NAMALWA (cell line): ENCODE results near the gene TMIE.

ENCODE experiments used
- DNase-seq: peaks from one replicate; pipeline ENCODE4 v3.0.0-alpha.2; 2015; ENCODE audit warnings: low spot score

TMIE gene

GRCh38 chr3:46708401-46709156 lies 7.4 kb downstream of the TMIE start:
- DNase-seq = no peak

DNA sequence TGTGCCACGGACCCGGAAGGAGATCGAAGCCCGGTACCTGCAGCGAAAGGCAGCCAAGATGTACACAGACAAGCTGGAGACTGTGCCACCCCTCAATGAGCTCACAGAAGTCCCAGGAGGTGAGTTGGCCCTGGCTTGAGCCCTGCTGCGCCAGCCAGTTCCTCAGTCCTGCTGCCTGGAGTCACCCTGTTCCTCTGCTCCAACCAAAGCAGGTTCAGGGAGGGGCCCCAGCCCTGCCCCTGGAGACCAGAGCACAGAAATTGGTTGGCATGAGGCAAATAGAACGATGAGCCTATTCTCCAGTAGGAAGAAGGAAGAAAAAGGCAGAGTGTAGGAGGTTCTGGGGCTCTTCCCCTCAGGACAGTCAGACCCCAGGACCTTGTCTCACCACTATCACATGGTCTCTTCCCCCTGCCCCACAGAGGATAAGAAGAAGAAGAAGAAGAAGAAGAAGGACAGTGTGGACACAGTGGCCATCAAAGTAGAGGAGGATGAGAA lies 8.0 kb downstream of the TMIE start:
- DNase-seq = no peak

- DNase-seq = no peak
These were observed 8.5 kb downstream of the TMIE start for GRCh38 chr3:46709721-46710120.

DNA sequence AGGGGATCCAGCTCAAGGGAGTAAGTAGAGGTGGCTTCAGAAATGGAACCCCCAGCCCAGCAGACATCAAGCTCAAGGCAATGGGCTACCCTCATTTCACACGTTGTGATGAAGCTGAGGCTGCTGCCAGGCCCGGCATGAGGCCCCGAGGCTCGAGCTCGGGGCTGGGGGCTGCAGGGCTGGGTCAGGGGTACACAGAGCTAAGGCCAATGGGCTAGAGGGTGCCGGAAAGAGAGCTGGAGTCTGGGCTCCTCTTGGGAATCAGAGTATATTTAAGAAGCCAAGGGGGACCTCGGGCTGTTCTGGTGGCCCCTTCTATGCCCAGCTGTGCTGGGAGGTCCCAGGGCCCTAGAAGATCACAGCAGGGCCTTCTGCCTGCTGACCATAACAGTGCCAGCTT lies 9.0 kb downstream of the TMIE start:
- no peak for DNase-seq

DNA sequence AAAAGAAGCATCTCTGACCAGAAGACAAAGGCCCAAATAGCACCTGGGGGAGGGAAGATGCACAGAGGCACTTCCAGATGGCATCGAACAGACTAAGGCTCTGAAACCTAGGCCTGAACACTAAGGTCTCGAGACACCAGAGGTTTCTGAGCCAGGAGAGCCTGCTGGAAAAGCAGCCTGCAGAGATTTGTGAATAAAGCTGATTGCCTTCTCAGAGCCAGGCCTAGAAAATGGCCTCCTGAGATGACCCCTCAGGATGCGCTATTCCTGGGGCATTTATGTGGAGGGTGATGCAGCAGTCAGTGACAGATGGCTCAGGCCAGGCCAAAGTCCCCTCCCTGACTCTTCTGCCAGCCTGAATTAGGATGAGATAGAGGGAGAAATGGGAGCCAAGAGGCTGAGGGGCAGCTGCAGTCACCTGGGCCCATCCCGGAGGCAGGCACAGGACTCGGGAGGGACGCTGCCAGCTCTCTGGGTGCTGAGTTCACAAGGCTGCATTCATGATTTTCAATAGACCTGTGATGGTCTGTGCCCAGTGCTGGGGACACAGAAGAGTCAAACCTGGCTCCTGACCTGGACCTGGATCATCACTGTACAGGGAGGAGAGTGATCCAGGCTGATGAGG lies 9.6 kb downstream of the TMIE start:
- no peak for DNase-seq

- DNase-seq = no peak
These were observed 10.1 kb downstream of the TMIE start for GRCh38 chr3:46711305-46711704.

DNA sequence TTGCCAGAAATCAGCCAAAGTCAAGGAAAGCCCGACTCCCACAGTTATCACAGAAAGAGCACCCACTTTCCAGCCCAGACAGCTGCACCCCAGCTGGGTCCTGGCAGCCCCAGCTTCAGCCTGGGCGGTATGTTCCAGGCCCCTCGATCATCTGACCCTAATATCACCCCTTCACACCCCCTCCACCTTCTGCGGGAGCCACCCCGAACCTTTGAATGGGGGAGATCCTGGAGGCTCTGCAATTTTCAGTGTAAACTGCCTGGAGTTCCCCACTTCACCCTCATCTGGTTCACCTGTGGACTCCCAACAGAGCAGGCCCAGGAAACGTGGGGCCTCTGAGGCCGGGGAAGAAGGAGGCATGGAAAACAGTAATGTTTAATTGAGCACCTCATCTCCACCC lies 10.6 kb downstream of the TMIE start:
- no peak for DNase-seq

DNA sequence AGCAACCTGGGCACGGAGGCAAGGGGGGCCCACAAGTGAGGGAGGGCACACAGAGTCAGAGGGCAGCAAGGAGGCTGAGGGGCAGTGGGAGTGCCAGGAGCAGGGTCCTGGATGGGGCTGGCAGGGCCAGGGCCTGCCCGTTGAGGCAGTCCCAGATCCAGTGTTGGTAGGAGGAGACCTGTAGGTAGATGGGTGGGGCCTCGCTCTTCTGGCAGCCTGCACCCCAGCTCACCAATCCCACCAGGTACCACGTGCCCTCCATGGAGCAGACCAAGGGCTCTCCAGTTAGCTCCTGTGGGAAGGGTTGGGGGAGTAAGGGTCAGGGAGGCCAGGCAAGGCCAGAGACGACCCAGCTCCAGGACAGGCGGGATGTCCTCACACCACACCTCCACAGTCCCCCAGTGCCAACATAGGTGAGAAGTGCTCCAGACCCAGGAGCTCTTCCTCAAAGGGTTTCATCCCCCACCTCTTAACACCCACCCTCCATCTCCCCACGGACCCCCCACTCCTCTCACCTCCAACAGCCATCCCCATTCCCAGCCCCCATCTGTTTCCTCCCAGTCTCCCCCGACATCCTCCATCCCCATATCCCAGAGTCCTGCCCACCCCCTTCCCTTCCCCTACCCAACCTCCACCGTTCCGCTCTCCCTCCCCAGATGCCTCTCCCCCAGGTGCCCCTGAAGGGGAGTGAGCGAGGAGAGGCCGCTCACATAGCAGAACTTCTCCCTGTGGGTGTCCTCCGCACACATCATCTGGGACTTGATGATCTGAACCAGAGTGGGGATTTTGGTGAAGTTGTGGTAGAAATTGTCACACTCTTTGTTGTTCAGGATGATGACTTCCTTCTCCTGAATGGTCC lies 11.2 kb downstream of the TMIE start:
- DNase-seq = no peak

GRCh38 chr3:46713050-46713897 lies 12.1 kb downstream of the TMIE start:
- DNase-seq = no peak

- no peak for DNase-seq
These were observed 12.8 kb downstream of the TMIE start for GRCh38 chr3:46713898-46714552.

- DNase-seq = no peak
These were observed 13.7 kb downstream of the TMIE start for GRCh38 chr3:46714728-46715506.

- no peak for DNase-seq
These were observed 14.4 kb downstream of the TMIE start for GRCh38 chr3:46715507-46716175.

DNA sequence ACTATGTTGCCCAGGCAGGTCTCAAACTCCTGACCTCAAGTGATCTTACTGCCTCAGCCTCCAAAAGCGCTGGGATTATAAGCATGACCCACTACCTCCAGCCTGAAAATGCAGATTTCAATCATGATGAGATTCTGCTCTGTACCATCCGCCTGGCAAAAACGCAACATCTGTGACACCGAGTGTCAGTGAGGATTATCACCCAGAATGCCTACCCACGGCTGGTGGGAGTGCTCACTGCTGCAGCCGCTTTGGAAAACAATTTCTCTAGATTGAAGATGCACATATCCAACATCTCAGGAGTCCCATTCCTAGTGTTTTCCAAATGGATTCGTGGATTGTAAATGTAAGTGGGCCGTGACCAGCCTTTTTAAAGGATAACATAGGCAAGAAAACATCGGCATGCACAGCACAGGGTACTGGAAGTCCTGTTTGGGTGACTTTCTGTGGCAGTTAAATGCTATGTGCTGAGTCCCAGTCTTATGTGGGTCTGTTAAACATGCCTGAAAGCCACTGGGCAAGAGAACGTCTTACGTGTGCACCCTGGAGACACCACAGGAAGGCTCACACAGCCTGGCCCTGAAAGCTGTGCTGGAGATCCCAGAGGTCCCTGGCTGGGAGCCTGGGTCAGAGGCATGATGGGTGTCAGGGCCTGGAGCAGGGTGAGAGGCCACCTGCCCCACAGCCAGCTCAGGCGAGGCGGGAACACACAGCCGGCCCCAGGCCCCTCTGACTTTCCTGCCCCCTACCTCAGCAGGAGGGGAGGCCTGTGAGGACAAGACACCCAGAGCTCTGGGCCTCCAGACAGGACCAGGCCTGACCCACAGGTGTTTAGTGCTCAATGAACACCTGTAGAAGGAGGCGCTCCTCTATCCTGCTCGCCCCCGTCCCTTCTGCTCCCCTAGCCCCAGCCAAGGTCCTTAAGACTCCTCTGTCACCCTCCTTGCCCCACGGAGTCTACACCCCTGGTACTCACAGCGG lies 15.6 kb downstream of the TMIE start:
- no peak for DNase-seq

GRCh38 chr3:46717447-46718231 lies 16.4 kb downstream of the TMIE start, which contains the start of gene PRSS50:
Gene PRSS50 (minus strand): TSS chr3:46717869. CDS start chr3:46717824, 45 bp downstream.
- DNase-seq = no peak

DNA sequence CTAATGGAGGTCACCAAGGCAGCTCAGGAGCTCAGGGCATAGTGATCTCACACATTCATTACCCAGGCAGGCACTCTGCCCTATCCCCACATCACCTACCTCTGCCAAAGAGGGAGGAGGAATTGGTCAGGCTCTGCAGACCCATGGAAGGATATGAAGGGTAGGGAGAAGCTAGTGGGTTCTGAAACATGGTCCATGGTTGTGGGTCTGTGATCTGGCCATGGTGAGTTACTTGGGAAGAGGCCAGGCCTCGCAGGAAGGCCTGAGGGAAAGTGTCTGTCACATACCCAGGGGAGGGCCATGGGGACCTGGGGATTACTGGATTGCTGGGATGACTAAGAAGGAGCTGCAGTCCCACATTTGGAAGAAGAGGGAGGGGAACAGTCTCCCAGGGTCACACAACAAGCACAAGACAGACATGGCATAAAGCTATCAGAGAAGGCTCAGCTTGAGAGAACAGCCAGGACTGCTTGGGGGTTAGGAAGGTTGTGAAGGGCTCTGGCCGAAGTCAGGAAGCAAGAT lies 17.9 kb downstream of the TMIE start:
- DNase-seq = no peak

GRCh38 chr3:46719735-46720271 lies 18.6 kb downstream of the TMIE start:
- DNase-seq = no peak

- no peak for DNase-seq
These were observed 19.8 kb downstream of the TMIE start for GRCh38 chr3:46721009-46721408.
